GM19035 (cell line): Measurements from ENCODE around the gene WDR72.

ENCODE experiments used
- ATAC-seq: cut with Tn5 transposase; IDR thresholded peaks from one replicate; pipeline ENCODE4 v1.9.1; 2021; ENCODE audit not compliant: unreplicated experiment

WDR72 gene

GRCh38 chr15:53470743-53471142, 288.7 kb downstream of the WDR72 start:
- ATAC-seq, result no peak

- ATAC-seq, result no peak
Measured at GRCh38 chr15:53469422-53469821, 290.0 kb downstream of the WDR72 start.
